ENCODE data around the gene KIRREL2. TPM values are rescaled to one million over a fixed set of nuclear protein-coding genes. Genes with fewer than 3 reads are reported as not detected.
"Not testable (repeated sequence)": the region's sequence is repeated elsewhere in the genome, so short reads cannot be mapped to it uniquely, and the experiment has no call there.

The KIRREL2 gene
- total RNA-seq, 4 donors from 2014 or later = not detected

DNA sequence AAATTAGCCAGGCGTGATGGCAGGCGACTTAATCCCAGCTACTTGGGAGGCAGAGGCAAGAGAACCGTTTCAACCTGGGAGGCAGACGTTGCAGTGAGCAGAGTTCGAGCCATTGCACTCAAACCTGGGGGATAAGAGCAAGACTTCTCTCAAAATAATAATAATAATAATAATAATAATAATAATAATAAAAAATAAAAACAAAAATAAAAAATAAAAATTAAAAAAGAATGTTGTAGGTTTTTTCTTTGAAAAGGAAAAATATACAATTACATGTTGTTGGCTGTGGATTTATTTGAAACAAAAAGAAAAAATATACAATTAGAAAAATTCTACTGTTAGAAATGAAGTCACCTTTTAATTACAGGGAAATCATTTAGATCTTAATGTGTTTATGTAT lies 32.6 kb upstream of the KIRREL2 start:
- TF ChIP-seq, protein P1, sequence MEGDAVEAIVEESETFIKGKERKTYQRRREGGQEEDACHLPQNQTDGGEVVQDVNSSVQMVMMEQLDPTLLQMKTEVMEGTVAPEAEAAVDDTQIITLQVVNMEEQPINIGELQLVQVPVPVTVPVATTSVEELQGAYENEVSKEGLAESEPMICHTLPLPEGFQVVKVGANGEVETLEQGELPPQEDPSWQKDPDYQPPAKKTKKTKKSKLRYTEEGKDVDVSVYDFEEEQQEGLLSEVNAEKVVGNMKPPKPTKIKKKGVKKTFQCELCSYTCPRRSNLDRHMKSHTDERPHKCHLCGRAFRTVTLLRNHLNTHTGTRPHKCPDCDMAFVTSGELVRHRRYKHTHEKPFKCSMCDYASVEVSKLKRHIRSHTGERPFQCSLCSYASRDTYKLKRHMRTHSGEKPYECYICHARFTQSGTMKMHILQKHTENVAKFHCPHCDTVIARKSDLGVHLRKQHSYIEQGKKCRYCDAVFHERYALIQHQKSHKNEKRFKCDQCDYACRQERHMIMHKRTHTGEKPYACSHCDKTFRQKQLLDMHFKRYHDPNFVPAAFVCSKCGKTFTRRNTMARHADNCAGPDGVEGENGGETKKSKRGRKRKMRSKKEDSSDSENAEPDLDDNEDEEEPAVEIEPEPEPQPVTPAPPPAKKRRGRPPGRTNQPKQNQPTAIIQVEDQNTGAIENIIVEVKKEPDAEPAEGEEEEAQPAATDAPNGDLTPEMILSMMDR (IDR thresholded peaks at IDR 0.05) = no peak
- no peak for TF ChIP-seq POLR2AphosphoS5 (IDR thresholded peaks at IDR 0.05)
- no peak for TF ChIP-seq POLR2A (IDR thresholded peaks at IDR 0.05)
- no peak for TF ChIP-seq EP300 (IDR thresholded peaks at IDR 0.05)
- 86% methylated on average over 5 of the region's 5 CpGs for WGBS
- Histone ChIP-seq H3K27me3 (peaks cover 35% of the 10 kb centered on the region), H3K36me3 (no peaks in the 10 kb centered on the region), H3K4me1 (no peaks in the 10 kb centered on the region), H3K27ac (no peak overlapping the region), H3K9me3 (no peaks in the 10 kb centered on the region), H3K4me3 (no peak overlapping the region)
- DNase-seq (ENCODE audit: low spot score in 2 of 2) = no peak

DNA sequence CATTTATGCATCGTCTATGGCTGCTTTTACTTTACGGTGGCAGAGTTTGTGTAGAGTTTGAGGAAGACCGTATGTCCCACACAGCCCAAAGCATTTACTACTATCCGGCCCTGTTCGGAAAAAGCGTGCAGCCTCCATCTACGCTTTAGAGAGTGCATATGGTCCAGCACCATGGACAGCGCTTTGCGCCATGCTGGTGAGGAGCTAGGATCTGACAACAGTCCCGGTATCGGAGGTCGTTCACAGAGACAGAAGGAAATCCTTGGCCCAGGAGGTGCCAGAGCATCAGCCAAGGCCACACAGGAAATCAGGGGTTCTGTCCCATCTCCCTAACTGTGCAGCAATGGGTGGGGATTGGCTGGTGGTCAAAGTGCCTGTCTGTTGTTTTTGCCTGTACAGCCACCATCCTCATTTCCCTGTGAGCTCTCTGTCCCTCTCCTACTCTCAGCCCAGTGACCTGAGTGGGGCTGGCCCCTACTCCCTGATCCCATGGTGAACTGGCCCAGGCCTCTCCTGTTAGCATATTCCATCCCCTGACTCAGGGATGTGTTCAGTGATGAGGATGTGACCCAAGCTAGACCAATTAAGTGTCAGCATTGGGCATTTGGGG lies 27.9 kb upstream of the KIRREL2 start:
- no peak overlapping the region for H3K4me3 ChIP-seq
- no peak overlapping the region for H3K27ac ChIP-seq
- 12% methylated on average over 12 of the region's 12 CpGs for WGBS
- H3K27me3 ChIP-seq = peaks cover 40% of the 10 kb centered on the region
- no peaks in the 10 kb centered on the region for H3K36me3 ChIP-seq
- TF ChIP-seq, protein P1 (IDR thresholded peaks at IDR 0.05) = no peak
- TF ChIP-seq POLR2A (IDR thresholded peaks at IDR 0.05) = no peak
- TF ChIP-seq POLR2AphosphoS5 (IDR thresholded peaks at IDR 0.05) = no peak
- no peak for TF ChIP-seq EP300 (IDR thresholded peaks at IDR 0.05)
- no peaks in the 10 kb centered on the region for H3K9me3 ChIP-seq
- no peaks in the 10 kb centered on the region for H3K4me1 ChIP-seq
- no peak for DNase-seq (ENCODE audit: low spot score in 2 of 2)

DNA sequence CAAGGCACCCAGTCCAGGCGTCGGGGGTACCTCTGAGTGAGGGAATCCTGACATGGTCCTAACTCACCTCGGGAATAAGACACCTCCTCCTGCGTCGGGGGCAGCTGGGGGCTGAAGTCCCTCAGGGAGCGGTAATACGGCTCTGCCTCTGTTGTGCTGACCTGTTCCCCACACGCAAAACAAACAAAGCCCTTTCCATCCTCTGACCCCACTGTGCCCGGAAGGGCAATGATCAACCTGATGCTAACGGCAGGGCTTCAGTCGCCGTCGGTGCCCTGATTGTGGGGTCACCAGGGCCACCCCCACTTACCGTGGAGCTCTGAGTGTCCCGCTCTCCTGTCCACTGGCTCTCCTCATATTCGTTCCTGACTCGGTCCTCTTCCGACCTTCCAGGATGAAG lies 25.7 kb upstream of the KIRREL2 start:
- H3K9me3 ChIP-seq = no peaks in the 10 kb centered on the region
- TF ChIP-seq POLR2A (IDR thresholded peaks at IDR 0.05) (no peak), EP300 (IDR thresholded peaks at IDR 0.05) (no peak), POLR2AphosphoS5 (IDR thresholded peaks at IDR 0.05) (no peak)
- TF ChIP-seq, protein P1 (IDR thresholded peaks at IDR 0.05) = no peak
- no peak overlapping the region for H3K27ac ChIP-seq
- no peak for DNase-seq (ENCODE audit: low spot score in 2 of 2)
- WGBS = 75% methylated on average over 12 of the region's 18 CpGs
- H3K36me3 ChIP-seq = no peaks in the 10 kb centered on the region
- H3K27me3 ChIP-seq = peaks cover 48% of the 10 kb centered on the region
- no peaks in the 10 kb centered on the region for H3K4me1 ChIP-seq
- no peak overlapping the region for H3K4me3 ChIP-seq

DNA sequence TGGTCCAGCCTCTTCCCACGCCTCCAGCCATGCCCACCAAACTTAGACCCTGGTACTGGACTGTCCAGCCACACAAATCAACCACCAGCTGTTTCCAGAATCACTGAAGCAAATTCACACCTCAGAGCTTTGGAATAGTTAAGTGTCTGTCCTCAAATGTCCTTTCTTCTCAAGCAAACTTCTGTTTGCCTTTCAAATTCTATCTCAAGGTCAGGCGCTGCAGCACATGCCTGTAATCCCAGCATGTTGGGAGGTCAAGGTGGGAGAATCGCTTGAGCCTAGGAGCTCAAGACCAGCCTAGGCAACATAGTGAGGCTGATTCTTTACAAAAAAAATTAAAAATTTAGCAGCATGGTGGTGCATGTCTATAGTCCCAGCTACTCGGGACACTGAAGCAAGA lies 24.7 kb upstream of the KIRREL2 start:
- no peak for DNase-seq (ENCODE audit: low spot score in 2 of 2)
- Histone ChIP-seq H3K27ac (no peak overlapping the region), H3K27me3 (peaks cover 45% of the 10 kb centered on the region), H3K4me3 (no peak overlapping the region), H3K36me3 (no peaks in the 10 kb centered on the region), H3K9me3 (no peaks in the 10 kb centered on the region), H3K4me1 (no peaks in the 10 kb centered on the region)
- no peak for TF ChIP-seq POLR2AphosphoS5 (IDR thresholded peaks at IDR 0.05)
- TF ChIP-seq, protein P1 (IDR thresholded peaks at IDR 0.05) = no peak
- no peak for TF ChIP-seq POLR2A (IDR thresholded peaks at IDR 0.05)
- no peak for TF ChIP-seq EP300 (IDR thresholded peaks at IDR 0.05)
- 75% methylated on average over 4 of the region's 4 CpGs for WGBS

DNA sequence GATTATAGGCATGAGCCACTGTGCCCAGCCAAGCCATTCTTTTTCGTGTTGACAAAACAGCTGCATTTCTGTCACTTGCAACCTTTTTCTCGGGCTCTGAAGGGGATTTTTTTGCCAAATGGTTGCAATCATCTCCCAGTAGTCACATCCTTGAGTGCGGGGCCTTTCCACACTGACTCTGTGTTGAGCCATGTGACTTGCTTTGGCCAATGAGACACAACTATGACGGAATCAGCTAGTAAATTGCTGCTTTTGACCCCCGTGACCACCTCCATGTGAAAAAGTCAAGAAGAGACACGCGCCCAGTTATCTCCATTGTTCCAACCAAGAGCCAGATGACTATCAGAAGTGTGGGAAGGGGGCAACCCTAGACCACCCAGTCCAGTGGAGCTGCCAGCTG lies 22.7 kb upstream of the KIRREL2 start:
- peaks cover 2% of the 10 kb centered on the region for H3K9me3 ChIP-seq
- 48% methylated on average over 7 of the region's 7 CpGs for WGBS
- no peak overlapping the region for H3K27ac ChIP-seq
- DNase-seq (ENCODE audit: low spot score in 2 of 2) = no peak
- H3K4me1 ChIP-seq = no peaks in the 10 kb centered on the region
- H3K36me3 ChIP-seq = no peaks in the 10 kb centered on the region
- TF ChIP-seq POLR2AphosphoS5 (IDR thresholded peaks at IDR 0.05) = no peak
- no peak for TF ChIP-seq POLR2A (IDR thresholded peaks at IDR 0.05)
- TF ChIP-seq, protein P1 (IDR thresholded peaks at IDR 0.05) = no peak
- no peak for TF ChIP-seq EP300 (IDR thresholded peaks at IDR 0.05)
- H3K27me3 ChIP-seq = peaks cover 47% of the 10 kb centered on the region
- no peak overlapping the region for H3K4me3 ChIP-seq

DNA sequence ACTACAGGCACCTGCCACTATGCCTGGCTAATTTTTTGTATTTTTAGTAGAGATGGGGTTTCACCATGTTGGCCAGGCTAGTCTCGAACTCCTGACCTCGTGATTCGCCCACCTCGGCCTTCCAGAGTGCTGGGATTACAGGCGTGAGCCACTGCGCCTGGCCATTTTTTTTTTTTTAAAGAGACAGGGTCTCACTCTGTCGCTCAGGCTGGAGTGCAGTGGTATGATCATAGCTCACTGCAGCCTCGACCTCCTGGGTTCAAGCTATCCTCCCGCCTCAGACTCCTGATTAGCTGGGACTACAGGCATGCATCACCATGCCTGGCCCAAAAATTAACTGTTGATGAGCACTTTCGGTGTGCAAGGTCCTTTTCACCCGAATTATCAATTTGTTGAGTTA lies 20.6 kb upstream of the KIRREL2 start:
- not testable (repeated sequence) for H3K9me3 ChIP-seq; DNase-seq (ENCODE audit: low spot score in 2 of 2); H3K4me1 ChIP-seq; H3K27ac ChIP-seq; H3K4me3 ChIP-seq; H3K36me3 ChIP-seq
- 62% methylated on average over 11 of the region's 11 CpGs for WGBS
- H3K27me3 ChIP-seq = peaks cover 42% of the 10 kb centered on the region

All from suprapubic skin (tissue), 4 donors.